HG02798 (cell line): ENCODE data around the gene ADCY10.
"Not testable (repeated sequence)": the region's sequence is repeated elsewhere in the genome, so short reads cannot be mapped to it uniquely, and the experiment has no call there.

Source experiments
- ATAC-seq: cut with Tn5 transposase; IDR thresholded peaks from one replicate; pipeline ENCODE4 v1.9.1; 2021; ENCODE audit warnings: mild to moderate bottlenecking; ENCODE audit not compliant: unreplicated experiment, poor library complexity

The ADCY10 gene

DNA sequence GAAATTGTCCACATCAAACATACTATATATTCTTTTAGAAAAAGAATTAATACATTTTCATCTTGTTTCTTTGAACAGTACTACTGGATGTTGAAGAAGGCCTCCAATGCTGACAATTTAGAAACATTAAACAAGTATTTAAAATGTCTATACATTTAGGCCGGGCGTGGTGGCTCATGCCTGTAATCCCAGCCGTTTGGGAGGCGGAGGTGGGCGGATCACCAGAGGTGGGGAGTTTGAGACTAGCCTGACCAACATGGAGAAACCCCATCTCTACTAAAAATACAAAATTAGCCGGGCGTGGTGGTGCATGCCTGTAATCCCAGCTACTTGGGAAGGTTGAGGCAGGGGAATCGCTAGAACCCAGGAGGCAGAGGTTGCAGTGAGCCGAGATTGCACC is 15.0 kb upstream of the ADCY10 start:
- ATAC-seq = not testable (repeated sequence)

DNA sequence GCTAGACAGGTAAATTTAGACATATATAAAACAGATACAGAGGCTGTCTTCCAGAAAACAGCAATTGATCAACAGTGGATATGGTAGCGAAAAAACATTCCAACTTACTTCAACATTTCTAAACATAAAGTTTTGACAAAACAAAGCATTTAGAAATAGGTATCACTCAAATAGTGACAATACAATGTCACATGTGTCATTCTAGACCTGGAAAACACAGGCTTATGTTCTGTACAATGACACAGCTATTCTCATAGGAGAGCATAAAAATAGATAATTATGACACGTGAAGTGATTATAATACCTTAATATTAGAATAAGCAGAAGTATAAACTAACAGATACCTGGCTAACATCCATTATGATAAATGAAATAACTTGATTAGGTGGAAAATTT is 14.5 kb upstream of the ADCY10 start:
- ATAC-seq = no peak

DNA sequence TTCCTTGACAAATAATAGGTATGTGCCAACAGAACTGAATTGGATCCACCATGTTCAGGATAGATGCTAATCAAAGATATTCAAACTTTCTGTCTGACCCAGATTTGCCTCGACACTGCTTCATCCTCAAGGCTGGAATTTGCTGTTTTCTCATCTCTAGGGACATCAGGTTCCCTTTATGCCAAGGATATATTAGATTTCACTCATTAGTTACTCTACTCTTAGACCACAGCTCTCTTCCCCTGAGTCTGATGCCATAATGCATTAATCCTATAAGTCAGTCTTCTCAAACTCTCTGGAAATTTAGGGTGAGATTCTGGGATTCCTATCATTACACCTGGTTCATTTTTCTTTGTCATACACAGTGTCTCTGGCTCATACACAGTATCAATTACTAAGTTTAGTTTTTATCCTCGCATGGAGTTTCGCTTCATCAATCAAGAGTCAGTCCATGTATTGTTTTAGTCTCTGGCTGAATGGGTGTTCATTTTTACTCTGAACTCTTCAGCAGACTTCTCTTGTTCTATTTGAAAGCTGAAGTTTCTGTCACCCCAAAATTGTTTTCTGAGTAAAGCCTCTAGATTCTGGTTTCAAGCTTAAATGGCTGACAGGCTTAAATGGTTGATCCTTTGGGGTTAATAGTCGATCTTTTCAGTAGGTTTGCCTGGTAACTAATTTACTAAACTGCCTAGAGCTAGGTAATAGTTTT is 13.3 kb upstream of the ADCY10 start:
- peak; percentile 53 for ATAC-seq

DNA sequence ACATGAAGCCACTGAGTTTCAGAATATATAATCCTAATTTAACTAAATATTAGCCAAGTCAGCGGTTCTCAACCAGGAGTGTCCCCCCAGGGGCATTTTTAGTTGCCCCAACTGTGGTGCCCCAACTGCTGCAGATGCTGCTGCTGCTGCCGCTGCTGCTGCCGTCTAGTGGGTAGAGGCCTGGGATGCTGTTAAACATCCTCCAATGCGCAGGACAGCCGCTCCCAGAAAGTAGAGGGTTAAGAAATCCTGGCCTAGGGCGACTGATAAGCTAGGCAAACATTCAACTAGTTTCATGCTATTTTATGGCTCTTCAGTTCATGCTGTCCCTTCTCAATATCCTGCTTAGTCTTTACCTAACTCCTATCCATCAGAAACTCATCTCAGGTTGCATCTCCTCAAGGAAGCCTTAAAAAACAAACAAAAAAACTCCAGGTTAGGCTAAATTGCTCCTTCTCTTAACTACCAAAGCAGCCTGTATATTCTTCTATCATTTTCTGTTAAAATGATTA is 12.6 kb upstream of the ADCY10 start:
- ATAC-seq = no peak

DNA sequence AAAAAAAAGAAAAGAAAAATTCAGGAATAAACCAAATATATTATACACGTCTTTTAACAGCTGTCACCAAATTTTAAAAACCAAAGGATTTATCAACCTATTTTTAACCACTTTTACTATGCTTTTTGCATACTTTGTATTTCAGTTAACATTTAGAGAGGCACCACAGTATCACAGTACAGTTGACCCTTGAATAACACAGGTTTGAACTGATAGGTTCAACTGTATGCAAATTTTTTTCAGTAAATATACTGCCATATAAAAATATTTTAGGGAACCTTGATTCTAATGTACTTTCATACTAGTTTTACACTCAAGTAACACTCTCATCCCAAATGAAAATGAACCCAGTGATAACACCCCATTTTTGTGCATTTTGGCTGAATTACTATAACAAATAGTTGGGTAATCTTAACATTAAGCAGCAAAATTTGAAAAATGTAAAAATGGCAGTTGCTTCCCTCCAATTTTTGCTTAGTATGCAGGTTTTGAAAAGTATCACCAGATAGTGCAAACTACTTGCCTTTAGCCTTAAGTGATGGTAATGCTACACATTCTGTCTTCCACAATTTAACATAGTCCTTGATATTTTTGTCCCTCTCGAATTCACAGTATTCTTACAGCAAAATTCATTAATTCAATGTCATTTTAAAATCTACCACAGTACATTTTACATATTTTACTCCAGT is 10.8 kb upstream of the ADCY10 start:
- ATAC-seq = no peak

DNA sequence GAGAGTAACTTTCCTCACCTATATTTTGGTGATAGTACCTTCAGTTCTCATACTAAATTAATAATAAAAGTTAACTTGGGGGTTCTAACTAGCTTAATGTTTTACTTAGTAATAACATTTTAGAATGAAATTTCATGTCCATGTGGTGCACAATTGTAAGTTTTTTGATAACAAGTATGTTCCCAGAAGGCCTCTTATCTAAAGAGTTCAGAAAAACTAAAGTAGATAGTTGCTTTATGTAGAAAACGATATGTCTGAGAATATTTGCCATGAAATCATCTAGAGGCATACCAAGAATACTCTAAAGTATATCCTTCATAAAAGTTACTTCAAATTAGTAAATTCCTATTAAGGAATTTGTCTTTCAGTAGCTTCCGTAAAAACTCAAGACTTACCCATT is 10.2 kb upstream of the ADCY10 start:
- no peak for ATAC-seq

DNA sequence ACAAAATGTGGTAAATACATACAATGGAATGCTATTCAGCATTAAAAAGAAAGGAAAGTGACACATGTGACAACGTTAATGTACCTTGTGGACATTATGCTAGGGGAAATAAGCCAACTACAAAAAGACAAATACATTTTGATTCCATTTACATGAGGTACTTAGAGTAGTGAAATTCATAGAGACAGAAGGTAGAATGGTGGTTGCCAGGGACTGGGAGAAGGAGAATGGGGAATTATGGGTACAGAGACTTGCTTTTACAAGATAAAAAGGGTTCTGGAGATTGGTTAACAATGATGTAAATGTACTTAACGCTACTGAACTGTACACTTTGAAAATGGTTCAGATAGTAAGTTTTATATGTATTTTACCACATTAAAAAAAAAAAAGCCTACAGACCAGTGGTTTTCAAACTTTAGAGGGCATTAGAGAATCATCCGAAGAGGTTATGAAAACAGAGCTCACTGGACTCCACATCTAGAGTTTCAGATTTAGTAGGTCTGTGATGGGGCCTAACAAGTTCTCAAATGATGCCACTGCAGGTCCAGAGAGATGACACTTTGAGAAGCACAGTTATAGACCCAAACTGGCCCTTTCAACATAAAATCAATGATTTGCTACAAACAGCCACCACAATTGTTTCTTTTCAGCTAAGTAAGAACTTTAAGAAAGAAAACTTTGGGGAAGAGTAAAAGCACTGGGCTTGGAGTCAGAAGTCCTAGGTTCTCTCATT is 9.6 kb upstream of the ADCY10 start:
- no peak for ATAC-seq

GRCh38 chr1:167922611-167923074 is 8.7 kb upstream of the ADCY10 start:
- no peak for ATAC-seq

- no peak for ATAC-seq
Measured at GRCh38 chr1:167922023-167922422, 8.1 kb upstream of the ADCY10 start.

GRCh38 chr1:167916766-167917511 is 3.0 kb upstream of the ADCY10 start:
- no peak for ATAC-seq

DNA sequence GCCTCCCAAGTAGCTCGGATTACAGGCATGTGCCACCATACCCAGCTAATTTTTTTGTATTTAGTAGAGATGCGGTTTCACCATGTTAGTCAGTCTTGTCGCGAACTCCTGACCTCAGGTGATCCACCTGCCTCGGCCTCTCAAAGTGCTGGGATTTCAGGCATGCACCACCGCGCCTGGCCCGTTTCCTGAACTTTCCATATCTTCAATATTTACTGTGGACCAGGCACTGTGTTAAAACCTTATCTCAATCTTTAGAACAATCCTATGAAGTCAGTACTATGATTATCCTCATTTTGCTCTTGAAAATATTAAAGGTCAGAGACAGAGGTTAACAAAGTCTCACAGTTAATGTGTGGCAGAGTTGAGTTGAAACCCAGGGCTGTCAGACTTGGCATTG is 1.6 kb upstream of the ADCY10 start:
- no peak for ATAC-seq

DNA sequence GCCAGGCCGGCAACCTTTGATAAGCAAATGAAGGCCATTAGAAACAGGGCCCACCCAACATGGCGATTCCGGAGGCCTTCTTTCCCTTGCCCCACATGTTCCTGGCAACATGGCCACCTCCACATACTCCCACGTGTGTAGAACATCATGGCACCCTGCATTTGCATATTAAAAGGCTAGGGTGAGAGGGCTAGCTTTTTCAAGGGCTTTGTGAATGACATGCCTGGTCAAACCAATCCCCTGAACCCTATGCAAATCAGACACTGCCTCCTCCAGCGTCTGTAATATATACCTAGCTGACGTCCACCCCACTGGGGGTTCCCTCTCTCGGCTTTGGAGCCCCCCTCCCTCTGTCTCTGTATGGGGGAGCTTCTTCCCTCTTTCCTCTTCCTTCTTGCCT is 1.6 kb downstream of the ADCY10 start:
- no peak for ATAC-seq

- ATAC-seq = no peak
Measured at GRCh38 chr1:167911413-167911812, 2.5 kb downstream of the ADCY10 start.

DNA sequence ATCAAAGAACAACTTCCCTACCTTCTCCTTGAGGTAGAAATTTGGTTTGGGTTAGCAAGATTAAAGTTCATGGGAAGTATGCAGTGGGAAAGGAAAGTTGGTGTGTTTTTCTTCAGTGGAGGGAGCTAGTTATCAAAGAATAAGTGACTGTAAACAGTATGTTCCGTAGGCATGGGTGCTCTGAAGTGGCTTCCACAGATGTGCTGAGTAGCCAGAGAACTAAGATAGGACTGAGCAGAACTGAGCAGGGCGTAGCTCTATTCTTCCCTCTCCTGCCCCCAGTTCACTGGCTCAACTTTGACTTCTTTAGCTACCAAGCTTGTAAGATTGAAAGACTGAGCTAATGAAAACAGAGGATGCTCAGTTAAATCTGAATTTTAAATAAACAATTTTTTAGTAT is 3.4 kb downstream of the ADCY10 start:
- no peak for ATAC-seq

- no peak for ATAC-seq
Measured at GRCh38 chr1:167909691-167910180, 4.2 kb downstream of the ADCY10 start.

- ATAC-seq = no peak
Measured at GRCh38 chr1:167905671-167906070, 8.3 kb downstream of the ADCY10 start.

DNA sequence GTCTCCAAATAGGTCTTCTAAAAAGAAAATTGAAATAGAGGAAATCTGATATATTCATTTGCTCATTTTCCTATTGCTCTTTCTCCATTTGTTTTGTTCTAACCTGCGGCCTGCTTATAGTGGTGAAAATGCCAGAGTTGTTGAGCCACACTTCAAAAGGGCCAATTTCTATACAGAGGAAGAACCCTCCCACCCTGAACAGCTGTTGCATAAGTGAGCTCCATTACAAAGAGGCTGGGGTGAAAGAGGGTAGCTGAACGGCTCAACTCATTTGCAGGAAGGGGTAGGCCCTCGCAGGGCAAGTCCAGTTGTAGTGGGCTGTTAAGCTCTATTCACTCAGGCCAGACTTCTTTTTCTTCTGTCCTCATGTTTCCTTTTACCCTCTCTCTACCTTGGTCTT is 8.8 kb downstream of the ADCY10 start:
- ATAC-seq = no peak

DNA sequence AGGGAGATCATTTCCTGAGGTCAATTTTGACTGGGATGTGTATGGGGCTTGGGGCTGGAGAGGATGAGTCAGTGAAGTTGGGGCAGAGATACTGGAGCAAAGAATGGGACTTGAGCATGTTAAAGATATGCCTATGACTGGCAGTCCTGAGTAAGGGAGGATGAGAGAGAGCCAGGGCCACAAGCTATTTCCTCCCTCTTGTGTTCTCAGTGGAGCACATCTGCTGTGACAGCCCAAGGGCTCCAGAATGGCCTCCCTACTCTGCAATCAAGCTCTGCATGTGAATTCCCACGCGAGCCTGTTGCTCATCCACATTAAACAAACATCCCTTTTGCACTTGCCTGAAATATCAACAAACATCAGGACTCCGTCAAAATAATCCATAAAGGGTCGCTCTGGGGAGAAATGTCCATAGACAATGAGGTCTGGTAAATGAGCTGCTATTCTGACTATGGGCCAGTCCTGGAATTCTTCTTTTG is 9.2 kb downstream of the ADCY10 start:
- no peak for ATAC-seq

- ATAC-seq = no peak
Measured at GRCh38 chr1:167900907-167901306, 13.0 kb downstream of the ADCY10 start.

GRCh38 chr1:167899253-167899681 is 14.7 kb downstream of the ADCY10 start:
- ATAC-seq = peak; percentile 70
